ENCODE measurements around the gene HOXD8. TPM values are rescaled to one million over a fixed set of nuclear protein-coding genes. Genes with fewer than 3 reads are reported as not detected.

HOXD8 gene
- total and polyA plus RNA-seq, 9 of the 15 experiments (the other 6 are each of a cell fraction or from before 2014, with no cell fraction given) = 0.04 to 0.15 TPM; not detected in 7

- TF ChIP-seq UBTF (IDR thresholded peaks at IDR 0.05; ENCODE audit: borderline replicate concordance in 1 of 2, low read depth in 2 of 2, low read length in 2 of 2) (no peak), ZNF197 (CRISPR knock-in tag; IDR thresholded peaks at IDR 0.05; ENCODE audit: low read depth) (no peak)
Observed at GRCh38 chr2:176081376-176081836, 48.1 kb upstream of the HOXD8 start (continued).

GRCh38 chr2:176081837-176082524, 47.5 kb upstream of the HOXD8 start:
- no peak for ATAC-seq
- Histone ChIP-seq H3K4me3 (no peak overlapping the region), H3K27ac (ENCODE audit: extremely low read depth, low read depth, low read length) (no peak overlapping the region), H3K27me3 (ENCODE audit: control insufficient read depth in 2 of 2, insufficient read depth in 2 of 2, low read length in 2 of 2) (peaks cover 52 to 78% of the 10 kb centered on the region in 2 experiments), H3K36me3 (ENCODE audit: control insufficient read depth, insufficient read depth, low read length) (no peaks in the 10 kb centered on the region), H3K79me2 (ENCODE audit: control insufficient read depth, insufficient read depth, low read length) (no peaks in the 10 kb centered on the region), H3K4me1 (replicated peaks in 1 of 2; ENCODE audit: control insufficient read depth in 2 of 2, insufficient read depth in 2 of 2, low read length in 2 of 2) (peaks cover 0 to 39% of the 10 kb centered on the region in 2 experiments; a peak in 3 of 5 replicates), H4K20me1 (replicated peaks; ENCODE audit: control insufficient read depth, insufficient read depth, low read length) (peaks cover 4% of the 10 kb centered on the region; the same call in 1 of the 2 replicates), H3K9me1 (ENCODE audit: control insufficient read depth, insufficient read depth, low read length) (no peaks in the 10 kb centered on the region), H3K9ac (ENCODE audit: insufficient read depth in 1 of 2, low read depth in 2 of 2, low read length in 2 of 2) (no peak overlapping the region), H3K9me3 (replicated peaks; ENCODE audit: control insufficient read depth, insufficient read depth, low read depth, low read length) (peaks cover 10% of the 10 kb centered on the region), H3K4me2 (ENCODE audit: insufficient read depth, low read length) (no peak overlapping the region), H2AFZ (ENCODE audit: low read depth, low read length) (no peak overlapping the region)
- CTCF ChIA-PET (ENCODE audit: low intra/inter-chr PET ratio) = interaction anchor here (3.8 kb wide), 1 partner anchor 391 kb away, joined by 36 read pairs; no protein-coding TSS in a partner anchor
- in situ Hi-C loops (cut with MboI) (loop anchor here (10.0 to 25.0 kb wide), 2 partner anchors 657 to 1045 kb away; no protein-coding TSS in a partner anchor), intact Hi-C loops (cut with micrococcal nuclease) (no loop called here)
- WGBS (ENCODE audit: insufficient coverage, low coverage, missing lambda C conversion rate) = 60% methylated on average over 38 of the region's 62 CpGs
- no peak for FAIRE-seq
- BruUV-seq (replicated peaks) = no TSS peak
- DNase-seq (ENCODE audit: extremely low read depth in 1 of 4, low spot score in 3 of 4) = no peak
- POLR2A ChIA-PET = no interaction called here
- TF ChIP-seq KDM4B (IDR thresholded peaks at IDR 0.05; ENCODE audit: borderline replicate concordance in 2 of 2, low read depth in 1 of 2) (no peak), BCL6 (CRISPR knock-in tag; IDR thresholded peaks at IDR 0.05) (no peak), ZNF175 (CRISPR knock-in tag; IDR thresholded peaks at IDR 0.05; ENCODE audit: low read depth) (no peak), TCF3 (CRISPR knock-in tag; IDR thresholded peaks at IDR 0.05) (no peak), ZNF655 (CRISPR knock-in tag; IDR thresholded peaks at IDR 0.05) (no peak), RBM39 (optimal IDR thresholded peaks at IDR 0.05; ENCODE audit: low read depth, low read length) (no peak), ZNF324 (CRISPR knock-in tag; IDR thresholded peaks at IDR 0.05) (no peak), PREB (CRISPR knock-in tag; IDR thresholded peaks at IDR 0.05) (no peak), FOXO4 (CRISPR knock-in tag; IDR thresholded peaks at IDR 0.05) (no peak), MCM3 (IDR thresholded peaks at IDR 0.05) (no peak), ZKSCAN3 (CRISPR knock-in tag; IDR thresholded peaks at IDR 0.05) (no peak)

Measured in K562 (cell line).